IMR-90 (cell line): ENCODE data around the gene HS6ST3. TPM values are rescaled to one million over a fixed set of nuclear protein-coding genes. Genes with fewer than 3 reads are reported as not detected.

ENCODE experiments used
- ATAC-seq: fragments of 200-7000 bp; cut with Tn5 transposase; 2 replicates; pipeline ENCODE4 v1.9.1; 2020; ENCODE audit warnings: low read depth, mild to moderate bottlenecking, moderate library complexity
- BruUV-seq: library from RNA; stranded (reverse); fragments of 400-500 nt; replicated peaks from 2 replicates; lab custom pipeline; 2021; lab: Mats Ljungman, UMichigan
- CTCF ChIA-PET: fragments of 300-600 bp; formaldehyde crosslinking; extraction: SDS; loops from one replicate; lab custom pipeline; 2021; ENCODE audit warnings: antibody characterized with exemption; lab: Yijun Ruan, JAX
- POLR2A ChIA-PET: fragments of 300-600 bp; sonication (Branson Sonifier 250); formaldehyde crosslinking; loops from one replicate; lab custom pipeline; 2022; ENCODE audit warnings: antibody characterized with exemption; ENCODE audit not compliant: unreplicated experiment; lab: Charles Lee
- DNase-seq: peaks from one replicate; pipeline ENCODE4 v3.0.0; 2013
- H2AFZ ChIP-seq: replicated peaks from 2 replicates; pipeline ENCODE3; 2013; ENCODE audit warnings: low read length, mild to moderate bottlenecking; ENCODE audit not compliant: poor library complexity
- H2AK5ac ChIP-seq: 2 replicates; pipeline ENCODE4 v1.6.1; 2013; ENCODE audit warnings: low read depth, low read length, inconsistent platforms
- H2AK9ac ChIP-seq: replicated peaks from 2 replicates; pipeline ENCODE3; 2013; ENCODE audit warnings: mild to moderate bottlenecking, low read depth, low read length, moderate library complexity; ENCODE audit not compliant: poor library complexity
- H2BK120ac ChIP-seq: 2 replicates; pipeline ENCODE4 v1.6.1; 2013; ENCODE audit warnings: low read depth, low read length, inconsistent platforms
- H2BK15ac ChIP-seq: 3 replicates; pipeline ENCODE4 v1.6.1; 2013; ENCODE audit warnings: low read depth, low read length, inconsistent platforms
- H2BK20ac ChIP-seq: 2 replicates; pipeline ENCODE4 v1.6.1; 2013; ENCODE audit warnings: low read depth, mild to moderate bottlenecking, inconsistent platforms, low read length, moderate library complexity
- H2BK5ac ChIP-seq: 2 replicates; pipeline ENCODE4 v1.6.1; 2013; ENCODE audit warnings: mild to moderate bottlenecking, low read depth, low read length, inconsistent platforms; ENCODE audit not compliant: poor library complexity, severe bottlenecking
- H3K14ac ChIP-seq: replicated peaks from 2 replicates; pipeline ENCODE4 v1.6.1; 2013; ENCODE audit warnings: low read depth, low read length, inconsistent platforms
- H3K18ac ChIP-seq: 2 replicates; pipeline ENCODE4 v1.6.1; 2013; ENCODE audit warnings: low read depth, low read length, control low read depth
- H3K23ac ChIP-seq: 2 replicates; pipeline ENCODE4 v1.6.1; 2013; ENCODE audit warnings: low read depth, low read length, inconsistent platforms
- H3K27ac ChIP-seq: 2 replicates; pipeline ENCODE4 v1.5.1; 2013; ENCODE audit warnings: mild to moderate bottlenecking, control low read depth, low read length; ENCODE audit not compliant: insufficient read depth
- H3K27me3 ChIP-seq: 2 replicates; pipeline ENCODE4 v1.6.1; 2013; ENCODE audit warnings: low read length; ENCODE audit not compliant: control insufficient read depth, insufficient read depth
- H3K36me3 ChIP-seq: 2 replicates; pipeline ENCODE4 v1.6.1; 2013; ENCODE audit warnings: low read length, mixed read lengths; ENCODE audit not compliant: control insufficient read depth, insufficient read depth
- H3K4ac ChIP-seq: 2 replicates; pipeline ENCODE4 v1.6.1; 2013; ENCODE audit warnings: low read depth, low read length, inconsistent platforms
- H3K4me1 ChIP-seq: 2 replicates; pipeline ENCODE4 v1.6.1; 2013; ENCODE audit warnings: low read length, mixed read lengths; ENCODE audit not compliant: control insufficient read depth, insufficient read depth
- H3K4me2 ChIP-seq: 2 replicates; pipeline ENCODE4 v1.6.1; 2013; ENCODE audit warnings: low read depth, mild to moderate bottlenecking, control low read depth, low read length, moderate library complexity
- H3K4me3 ChIP-seq: 2 replicates; pipeline ENCODE4 v1.5.1; 2013; ENCODE audit warnings: low read depth, mild to moderate bottlenecking, control low read depth, low read length, moderate library complexity; ENCODE audit not compliant: insufficient read depth
- H3K56ac ChIP-seq: 2 replicates; pipeline ENCODE4 v1.6.1; 2013; ENCODE audit warnings: low read length, inconsistent platforms; ENCODE audit not compliant: insufficient read depth; ENCODE audit errors: extremely low read depth
- H3K79me1 ChIP-seq, 2 experiments: 2 replicates each; pipeline ENCODE4 v1.6.1; 2013; ENCODE audit warnings: low read length in 2 of 2, inconsistent platforms in 1 of 2, low read depth in 1 of 2
- H3K9ac ChIP-seq: 2 replicates; pipeline ENCODE4 v1.6.1; 2013; ENCODE audit warnings: low read depth, low read length, control low read depth
- H3K9me1 ChIP-seq: 2 replicates; pipeline ENCODE4 v1.6.1; 2013; ENCODE audit warnings: low read length, inconsistent platforms; ENCODE audit not compliant: insufficient read depth
- H3K9me3 ChIP-seq: 2 replicates; pipeline ENCODE4 v1.6.1; 2013; ENCODE audit warnings: low read length; ENCODE audit not compliant: control insufficient read depth, insufficient read depth
- H4K20me1 ChIP-seq: 2 replicates; pipeline ENCODE4 v1.6.1; 2013; ENCODE audit warnings: low read length, inconsistent platforms; ENCODE audit not compliant: insufficient read depth
- H4K5ac ChIP-seq: 2 replicates; pipeline ENCODE4 v1.6.1; 2013; ENCODE audit warnings: mild to moderate bottlenecking, low read depth, low read length, control low read depth
- H4K8ac ChIP-seq, 2 experiments: 2 replicates each; pipeline ENCODE4 v1.6.1; 2013; ENCODE audit warnings: low read depth in 2 of 2, low read length in 2 of 2, control low read depth in 1 of 2, inconsistent platforms in 1 of 2
- H4K91ac ChIP-seq: 2 replicates; pipeline ENCODE4 v1.6.1; 2013; ENCODE audit warnings: low read depth, low read length, inconsistent platforms; ENCODE audit not compliant: insufficient read depth
- ELK1 ChIP-seq: fragments of 150-350 bp; IDR thresholded peaks from 2 replicates; pipeline ENCODE4 v1.6.1; 2016; ENCODE audit warnings: low read depth, mild to moderate bottlenecking, low read length, moderate library complexity, borderline replicate concordance
- POLR2A ChIP-seq: IDR thresholded peaks from 2 replicates; pipeline ENCODE4 v1.6.1; 2012; ENCODE audit warnings: mild to moderate bottlenecking, low read depth, low read length
- WGBS, 2 experiments: methylation state at CpG; one replicate each; pipeline versions ENCODE4 v1.1.5 to v1.1.7; 2013; ENCODE audit warnings: missing lambda C conversion rate in 2 of 2; ENCODE audit not compliant: insufficient read length in 1 of 2; ENCODE audit errors: extremely low coverage in 2 of 2; 5-methylcytosine and 5-hydroxymethylcytosine counted together
- dilution Hi-C: fragments of 300-500 bp; cut with HindIII; formaldehyde crosslinking; loops from one replicate; pipeline ENCODE4 v1.14.3; 2018; ENCODE audit warnings: low sequenced_read_pairs; ENCODE audit not compliant: unreplicated experiment
- in situ Hi-C: fragments of 300-500 bp; cut with MboI; formaldehyde crosslinking; loops from 3 replicates; pipeline ENCODE4 v1.14.3; 2019; ENCODE audit warnings: low sequenced_read_pairs, inconsistent platforms, mixed read lengths
- intact Hi-C: fragments of 100-400 bp; cut with micrococcal nuclease; formaldehyde crosslinking; loops from 2 replicates; pipeline ENCODE4 v1.10.0; 2022
- polyA plus RNA-seq, 3 experiments: library from polyadenylated mRNA; depleted of rRNA; stranded (reverse); fragments of >200 nt; gene quantifications; 2 replicates each; pipeline ENCODE4 v1.2.3, GENCODE V29; 2012; ENCODE audit warnings: low replicate concordance in 1 of 3
- total RNA-seq: library from RNA; depleted of rRNA; stranded (reverse); fragments of >200 nt; gene quantifications from 2 replicates; pipeline ENCODE4 v1.2.3, GENCODE V29; 2012

Gene HS6ST3
- total and polyA plus RNA-seq, 2 of the 4 experiments (the other 2 are of a cell fraction), result not detected

- BruUV-seq, result no TSS peak
- dilution Hi-C loops, result no loop called here
- no peak overlapping the region for H4K8ac ChIP-seq
- no peak overlapping the region for H3K27ac ChIP-seq
- no peaks in the 10 kb centered on the region for H3K36me3 ChIP-seq
- no peaks in the 10 kb centered on the region for H3K4me1 ChIP-seq
- H3K14ac ChIP-seq, result no peak overlapping the region
- H3K79me1 ChIP-seq, result no peaks in the 10 kb centered on the region
- H4K20me1 ChIP-seq, result no peaks in the 10 kb centered on the region
- ChIA-PET POLR2A (no interaction called here), CTCF (no interaction called here)
- intact Hi-C loops, result no loop called here
- H3K18ac ChIP-seq, result no peak overlapping the region
- H3K56ac ChIP-seq, result no peak overlapping the region
- no peak overlapping the region for H2BK15ac ChIP-seq
- no peak for DNase-seq
- no peak overlapping the region for H2AK9ac ChIP-seq
- H3K9me3 ChIP-seq, result no peaks in the 10 kb centered on the region; the same call in 1 of the 2 replicates
- no peak overlapping the region for H2BK5ac ChIP-seq
- no peak overlapping the region for H4K5ac ChIP-seq
- no peak overlapping the region for H3K23ac ChIP-seq
- no peaks in the 10 kb centered on the region for H3K9me1 ChIP-seq
- no peak overlapping the region for H3K4ac ChIP-seq
- no peak for ATAC-seq
- no peak overlapping the region for H2BK20ac ChIP-seq
- no peak for TF ChIP-seq POLR2A
- no peak for TF ChIP-seq ELK1
- H3K27me3 ChIP-seq, result no peaks in the 10 kb centered on the region
- H3K4me3 ChIP-seq, result no peak overlapping the region
- in situ Hi-C loops, result no loop called here
- no peak overlapping the region for H2BK120ac ChIP-seq
- no peak overlapping the region for H2AK5ac ChIP-seq
- no peak overlapping the region for H4K91ac ChIP-seq
- no peak overlapping the region for H3K4me2 ChIP-seq
- WGBS, 2 experiments, result no CpG with 5 or more reads among the region's 2 CpGs
- no peak overlapping the region for H3K9ac ChIP-seq
- H2AFZ ChIP-seq, result no peak overlapping the region
Observed at GRCh38 chr13:96862093-96862492, 772.2 kb downstream of the HS6ST3 start.
